HepG2 (cell line): Measurements from ENCODE around the gene PLA2G4C.

Experiments used
- CTCF ChIP-seq: sonication (generic); formaldehyde crosslinking; IDR thresholded peaks from 2 replicates; pipeline ENCODE4 v1.5.0; 2020; ENCODE audit warnings: mild to moderate bottlenecking, missing genetic modification reagents, moderate library complexity
- ELK4 ChIP-seq: sonication (generic); formaldehyde crosslinking; IDR thresholded peaks from 2 replicates; pipeline ENCODE4 v1.9.0; 2021; ENCODE audit warnings: missing genetic modification reagents, borderline replicate concordance
- HIC2 ChIP-seq: sonication (generic); formaldehyde crosslinking; IDR thresholded peaks from 2 replicates; pipeline ENCODE4 v1.9.0; 2022; ENCODE audit warnings: low read depth, missing genetic modification reagents
- HMG20B ChIP-seq: conservative IDR thresholded peaks from 2 replicates; pipeline ENCODE4 v1.6.1; 2016; ENCODE audit warnings: missing genetic modification reagents, missing compliant biosample characterization
- PCBP1 ChIP-seq: fragments of 200-400 bp; formaldehyde crosslinking; IDR thresholded peaks from 2 replicates; pipeline ENCODE4 v1.6.1; 2017; ENCODE audit warnings: mild to moderate bottlenecking, low read depth, low read length, borderline replicate concordance
- ZNF263 ChIP-seq: sonication (generic); formaldehyde crosslinking; IDR thresholded peaks from 2 replicates; pipeline ENCODE4 v1.4.0; 2020; ENCODE audit warnings: missing genetic modification reagents
- ZNF580 ChIP-seq: IDR thresholded peaks from 2 replicates; pipeline ENCODE4 v1.6.1; 2016; ENCODE audit warnings: low read depth, borderline replicate concordance
- TF ChIP-seq, protein P1 (sequence below): sonication (generic); formaldehyde crosslinking; IDR thresholded peaks from 2 replicates; pipeline ENCODE4 v1.4.0; 2020; ENCODE audit warnings: missing genetic modification reagents, borderline replicate concordance
- TF ChIP-seq, protein P2 (sequence below): sonication (generic); formaldehyde crosslinking; IDR thresholded peaks from 2 replicates; pipeline ENCODE4 v1.8.0; 2022; ENCODE audit warnings: low read depth, missing genetic modification reagents
- TF ChIP-seq, protein P3 (sequence below): sonication (generic); formaldehyde crosslinking; IDR thresholded peaks from 2 replicates; pipeline ENCODE4 v1.4.0; 2020; ENCODE audit warnings: mild to moderate bottlenecking, missing genetic modification reagents

GRCh38 chr19:48000846-48001245 is 109.8 kb downstream of the PLA2G4C start:
- TF ChIP-seq, protein P1, sequence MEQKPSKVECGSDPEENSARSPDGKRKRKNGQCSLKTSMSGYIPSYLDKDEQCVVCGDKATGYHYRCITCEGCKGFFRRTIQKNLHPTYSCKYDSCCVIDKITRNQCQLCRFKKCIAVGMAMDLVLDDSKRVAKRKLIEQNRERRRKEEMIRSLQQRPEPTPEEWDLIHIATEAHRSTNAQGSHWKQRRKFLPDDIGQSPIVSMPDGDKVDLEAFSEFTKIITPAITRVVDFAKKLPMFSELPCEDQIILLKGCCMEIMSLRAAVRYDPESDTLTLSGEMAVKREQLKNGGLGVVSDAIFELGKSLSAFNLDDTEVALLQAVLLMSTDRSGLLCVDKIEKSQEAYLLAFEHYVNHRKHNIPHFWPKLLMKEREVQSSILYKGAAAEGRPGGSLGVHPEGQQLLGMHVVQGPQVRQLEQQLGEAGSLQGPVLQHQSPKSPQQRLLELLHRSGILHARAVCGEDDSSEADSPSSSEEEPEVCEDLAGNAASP (CRISPR knock-in tag) = no peak
- TF ChIP-seq HMG20B (CRISPR knock-in tag) = no peak
- TF ChIP-seq HIC2 (CRISPR knock-in tag) = no peak
- TF ChIP-seq PCBP1 = no peak
- TF ChIP-seq, protein P2, sequence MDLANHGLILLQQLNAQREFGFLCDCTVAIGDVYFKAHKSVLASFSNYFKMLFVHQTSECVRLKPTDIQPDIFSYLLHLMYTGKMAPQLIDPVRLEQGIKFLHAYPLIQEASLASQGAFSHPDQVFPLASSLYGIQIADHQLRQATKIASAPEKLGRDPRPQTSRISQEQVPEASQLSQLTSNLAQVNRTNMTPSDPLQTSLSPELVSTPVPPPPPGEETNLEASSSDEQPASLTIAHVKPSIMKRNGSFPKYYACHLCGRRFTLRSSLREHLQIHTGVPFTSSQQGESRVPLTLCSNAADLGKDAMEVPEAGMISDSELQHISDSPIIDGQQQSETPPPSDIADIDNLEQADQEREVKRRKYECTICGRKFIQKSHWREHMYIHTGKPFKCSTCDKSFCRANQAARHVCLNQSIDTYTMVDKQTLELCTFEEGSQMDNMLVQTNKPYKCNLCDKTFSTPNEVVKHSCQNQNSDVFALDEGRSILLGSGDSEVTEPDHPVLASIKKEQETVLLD (CRISPR knock-in tag) = no peak
- TF ChIP-seq ZNF263 (CRISPR knock-in tag) = no peak
- no peak for TF ChIP-seq ZNF580 (CRISPR knock-in tag)
- no peak for TF ChIP-seq CTCF
- TF ChIP-seq, protein P3, sequence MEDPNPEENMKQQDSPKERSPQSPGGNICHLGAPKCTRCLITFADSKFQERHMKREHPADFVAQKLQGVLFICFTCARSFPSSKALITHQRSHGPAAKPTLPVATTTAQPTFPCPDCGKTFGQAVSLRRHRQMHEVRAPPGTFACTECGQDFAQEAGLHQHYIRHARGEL (CRISPR knock-in tag) = no peak
- TF ChIP-seq ELK4 (CRISPR knock-in tag) = no peak
